OCI-LY3 (cell line): ENCODE data around the gene INPP5A.

ENCODE experiments used
- H2AFZ ChIP-seq: fragments of 200-600, 300-600 bp; shearing (Covaris generic); 2 replicates; pipeline ENCODE4 v1.6.0; 2014; ENCODE audit warnings: antibody characterized with exemption, low read depth, low read length
- H3K27ac ChIP-seq: fragments of 200-600, 300-600 bp; sonication (generic); 2 replicates; pipeline ENCODE4 v1.5.1; 2014; ENCODE audit warnings: mild to moderate bottlenecking, low read length, moderate library complexity, mixed read lengths
- H3K27me3 ChIP-seq: fragments of 200-600, 300-600 bp; sonication (generic); 2 replicates; pipeline ENCODE4 v1.6.1; 2014; ENCODE audit warnings: low read depth, low read length, mixed read lengths
- H3K36me3 ChIP-seq: fragments of 200-600, 300-600 bp; sonication (generic); replicated peaks from 2 replicates; pipeline ENCODE3; 2014; ENCODE audit warnings: low read depth, low read length, mixed read lengths
- H3K4me1 ChIP-seq: fragments of 300-600, 200-600 bp; sonication (generic); 2 replicates; pipeline ENCODE4 v1.6.1; 2014; ENCODE audit warnings: low read length, mixed read lengths
- H3K4me2 ChIP-seq: fragments of 200-600, 300-600 bp; sonication (generic); 2 replicates; pipeline ENCODE4 v1.6.1; 2014; ENCODE audit warnings: low read length, mixed read lengths
- H3K4me3 ChIP-seq: fragments of 300-600, 200-600 bp; sonication (generic); 2 replicates; pipeline ENCODE4 v1.5.1; 2014; ENCODE audit warnings: antibody characterized with exemption, mild to moderate bottlenecking, low read length, moderate library complexity
- H3K79me2 ChIP-seq: fragments of 300-600, 200-600 bp; shearing (Covaris generic); 2 replicates; pipeline ENCODE4 v1.6.1; 2014; ENCODE audit warnings: mild to moderate bottlenecking, low read length, mixed read lengths
- H3K9ac ChIP-seq: fragments of 300-600, 200-600 bp; shearing (Covaris generic); 2 replicates; pipeline ENCODE4 v1.6.0; 2014; ENCODE audit warnings: mild to moderate bottlenecking, low read length, moderate library complexity
- H3K9me3 ChIP-seq: fragments of 200-600, 300-600 bp; shearing (Covaris generic); 2 replicates; pipeline ENCODE4 v1.6.1; 2014; ENCODE audit warnings: low read length, mixed read lengths; ENCODE audit not compliant: insufficient read depth
- H4K20me1 ChIP-seq: fragments of 200-600, 300-600 bp; sonication (generic); 2 replicates; pipeline ENCODE4 v1.6.1; 2016; ENCODE audit warnings: low read length, mixed read lengths; ENCODE audit not compliant: insufficient read depth
- EZH2phosphoT487 ChIP-seq: fragments of 200-600 bp; shearing (Covaris generic); IDR thresholded peaks from 2 replicates; pipeline ENCODE4 v1.6.1; 2018; ENCODE audit warnings: antibody characterized with exemption, mixed run types, low read depth
- TF ChIP-seq, protein P1 (sequence below): fragments of 200-600, 300-600 bp; sonication (generic); IDR thresholded peaks from 2 replicates; pipeline ENCODE4 v1.5.1; 2014; ENCODE audit warnings: antibody characterized with exemption, low read length, low read depth

Gene INPP5A

DNA sequence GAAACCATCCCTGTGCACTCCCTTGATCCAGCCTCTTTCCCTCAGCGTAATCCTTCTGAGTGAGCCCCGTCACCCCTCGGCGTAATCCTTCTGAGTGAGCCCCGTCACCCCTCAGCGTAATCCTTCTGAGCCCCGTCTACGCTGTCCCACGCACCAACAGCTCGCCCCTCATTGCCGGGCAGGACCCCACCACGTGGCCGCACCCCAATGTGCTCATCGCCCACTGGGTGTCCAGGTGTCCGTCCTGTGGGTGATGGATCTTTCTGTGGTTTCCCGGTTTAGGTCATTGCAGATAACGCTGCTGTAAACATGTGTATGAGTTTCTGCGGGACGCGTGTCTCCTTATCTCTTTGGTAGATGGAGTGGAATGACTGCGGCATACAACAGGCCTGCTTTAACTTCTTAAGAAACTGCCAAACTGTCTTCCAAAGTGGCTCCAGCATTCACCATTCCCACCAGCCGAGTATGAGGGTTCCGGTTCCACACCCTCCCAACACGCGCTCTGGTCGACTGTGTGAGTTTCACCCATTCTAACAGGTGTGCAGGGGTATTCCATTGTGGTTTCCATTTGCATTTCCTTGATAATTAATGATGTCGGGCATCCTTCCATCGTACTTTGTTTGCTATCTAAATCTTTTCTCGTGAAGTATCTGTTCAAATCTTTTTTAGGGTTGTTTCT, 290.4 kb downstream of the INPP5A start:
- Histone ChIP-seq H3K4me1 (no peaks in the 10 kb centered on the region), H3K27me3 (no peaks in the 10 kb centered on the region), H3K36me3 (no peaks in the 10 kb centered on the region), H4K20me1 (no peaks in the 10 kb centered on the region), H3K4me3 (no peak overlapping the region), H3K27ac (no peak overlapping the region), H3K9ac (no peak overlapping the region), H3K79me2 (no peaks in the 10 kb centered on the region), H3K9me3 (no peaks in the 10 kb centered on the region), H3K4me2 (no peak overlapping the region), H2AFZ (no peak overlapping the region)
- TF ChIP-seq, protein P1, sequence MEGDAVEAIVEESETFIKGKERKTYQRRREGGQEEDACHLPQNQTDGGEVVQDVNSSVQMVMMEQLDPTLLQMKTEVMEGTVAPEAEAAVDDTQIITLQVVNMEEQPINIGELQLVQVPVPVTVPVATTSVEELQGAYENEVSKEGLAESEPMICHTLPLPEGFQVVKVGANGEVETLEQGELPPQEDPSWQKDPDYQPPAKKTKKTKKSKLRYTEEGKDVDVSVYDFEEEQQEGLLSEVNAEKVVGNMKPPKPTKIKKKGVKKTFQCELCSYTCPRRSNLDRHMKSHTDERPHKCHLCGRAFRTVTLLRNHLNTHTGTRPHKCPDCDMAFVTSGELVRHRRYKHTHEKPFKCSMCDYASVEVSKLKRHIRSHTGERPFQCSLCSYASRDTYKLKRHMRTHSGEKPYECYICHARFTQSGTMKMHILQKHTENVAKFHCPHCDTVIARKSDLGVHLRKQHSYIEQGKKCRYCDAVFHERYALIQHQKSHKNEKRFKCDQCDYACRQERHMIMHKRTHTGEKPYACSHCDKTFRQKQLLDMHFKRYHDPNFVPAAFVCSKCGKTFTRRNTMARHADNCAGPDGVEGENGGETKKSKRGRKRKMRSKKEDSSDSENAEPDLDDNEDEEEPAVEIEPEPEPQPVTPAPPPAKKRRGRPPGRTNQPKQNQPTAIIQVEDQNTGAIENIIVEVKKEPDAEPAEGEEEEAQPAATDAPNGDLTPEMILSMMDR: no peak
- TF ChIP-seq EZH2phosphoT487: no peak

DNA sequence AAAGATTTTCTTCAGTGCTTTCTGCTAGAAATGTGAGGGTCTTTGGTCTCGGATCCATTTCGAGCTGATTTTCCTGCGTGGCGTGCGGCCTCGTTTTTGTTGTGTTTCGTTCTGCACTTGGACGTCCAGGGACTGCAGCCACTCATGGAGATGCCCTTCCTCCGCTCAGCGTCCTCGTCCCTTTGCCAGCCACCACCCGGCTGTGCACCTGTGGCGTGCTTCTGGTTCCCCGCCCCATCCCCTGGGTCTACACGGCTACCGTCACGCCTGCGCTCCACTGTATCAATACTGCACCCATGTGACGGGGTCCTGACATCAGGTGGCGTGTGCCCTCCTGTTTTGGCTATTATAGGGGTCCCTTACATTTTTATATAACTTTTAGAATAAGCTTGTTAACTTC, 291.1 kb downstream of the INPP5A start:
- TF ChIP-seq, protein P1: no peak
- no peak for TF ChIP-seq EZH2phosphoT487
- H3K27ac ChIP-seq: no peak overlapping the region
- H3K9ac ChIP-seq: no peak overlapping the region

DNA sequence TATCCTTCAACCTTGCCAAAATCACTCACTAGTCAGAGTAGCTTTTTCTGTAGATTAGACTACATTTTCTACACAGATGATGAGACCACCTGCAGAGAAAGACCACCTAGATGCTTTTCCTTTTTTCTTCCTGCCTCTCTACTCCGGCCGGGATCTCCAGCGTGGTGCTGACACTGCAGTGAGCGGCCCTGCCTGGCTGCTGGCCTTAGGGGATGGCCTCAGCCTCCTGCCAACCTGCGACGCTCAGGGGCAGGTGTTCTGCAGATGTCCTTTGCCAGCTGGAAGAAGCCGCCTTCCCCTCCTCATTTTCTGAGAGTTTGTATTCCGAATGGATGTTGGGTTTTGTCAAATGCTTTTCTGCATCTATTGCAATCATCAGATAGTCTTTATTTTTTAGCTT, 291.8 kb downstream of the INPP5A start:
- Histone ChIP-seq H3K4me3 (no peak overlapping the region), H2AFZ (no peak overlapping the region), H3K9ac (no peak overlapping the region), H3K4me2 (no peak overlapping the region), H4K20me1 (no peaks in the 10 kb centered on the region), H3K27ac (no peak overlapping the region), H3K79me2 (no peaks in the 10 kb centered on the region), H3K27me3 (no peaks in the 10 kb centered on the region), H3K4me1 (no peaks in the 10 kb centered on the region), H3K36me3 (no peaks in the 10 kb centered on the region), H3K9me3 (no peaks in the 10 kb centered on the region)
- TF ChIP-seq, protein P1: no peak
- TF ChIP-seq EZH2phosphoT487: no peak

More for the DNA sequence above, 291.1 kb downstream of the INPP5A start:
- Histone ChIP-seq H3K27me3 (no peaks in the 10 kb centered on the region), H3K9me3 (no peaks in the 10 kb centered on the region), H3K4me3 (no peak overlapping the region), H3K36me3 (no peaks in the 10 kb centered on the region), H2AFZ (no peak overlapping the region), H3K79me2 (no peaks in the 10 kb centered on the region), H3K4me2 (no peak overlapping the region), H4K20me1 (no peaks in the 10 kb centered on the region), H3K4me1 (no peaks in the 10 kb centered on the region)

DNA sequence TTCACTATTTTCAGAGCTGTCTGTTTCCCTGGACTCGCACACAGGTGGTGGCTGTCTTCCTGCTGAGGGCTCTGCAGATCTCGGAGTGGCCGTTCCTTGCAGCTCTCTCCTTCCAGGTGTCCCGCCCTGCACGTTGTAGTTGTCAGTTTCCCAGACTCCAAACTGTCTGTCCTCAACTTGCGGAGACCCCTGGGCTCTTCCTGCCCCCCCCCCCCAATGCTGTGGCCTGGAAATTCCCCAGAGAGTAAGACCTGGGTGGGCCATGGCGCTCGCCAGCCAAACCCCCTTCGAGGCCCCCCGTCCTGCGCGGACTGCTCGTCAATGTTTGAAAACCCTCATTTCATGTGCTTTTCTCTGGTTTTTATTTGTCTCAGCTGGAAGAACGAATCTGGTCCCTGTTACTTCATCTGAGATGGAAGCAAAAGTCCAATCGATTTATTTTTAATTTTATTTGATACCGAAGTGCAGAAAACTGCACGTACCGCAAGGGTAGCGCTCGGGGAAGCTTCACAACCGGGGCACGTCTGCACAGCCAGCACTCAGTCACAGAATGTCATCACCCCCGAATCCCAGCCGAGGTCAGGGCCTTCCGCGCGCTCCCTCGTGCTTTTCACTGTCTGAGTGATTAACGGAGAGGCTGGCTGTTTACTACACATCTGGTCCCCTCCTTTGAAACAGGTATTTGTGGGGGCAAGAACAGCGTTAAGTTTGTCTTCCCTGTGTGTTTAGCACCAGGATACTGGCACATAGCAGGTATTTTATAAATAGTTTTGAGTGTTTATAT, 294.8 kb downstream of the INPP5A start:
- H3K79me2 ChIP-seq: no peaks in the 10 kb centered on the region
- no peaks in the 10 kb centered on the region for H3K4me1 ChIP-seq
- no peak overlapping the region for H3K4me3 ChIP-seq
- H4K20me1 ChIP-seq: no peaks in the 10 kb centered on the region
- H3K27ac ChIP-seq: no peak overlapping the region
- no peaks in the 10 kb centered on the region for H3K36me3 ChIP-seq
- no peak overlapping the region for H2AFZ ChIP-seq
- H3K9ac ChIP-seq: no peak overlapping the region
- TF ChIP-seq EZH2phosphoT487: no peak
- no peaks in the 10 kb centered on the region for H3K27me3 ChIP-seq
- H3K9me3 ChIP-seq: no peaks in the 10 kb centered on the region
- no peak overlapping the region for H3K4me2 ChIP-seq
